Spleen (tissue), 11 donors: Measurements from ENCODE around the gene ABHD2. TPM values are rescaled to one million over a fixed set of nuclear protein-coding genes. Genes with fewer than 3 reads are reported as not detected.

Experiments used
- DNase-seq: peaks from one replicate; pipeline ENCODE4 v3.0.0-alpha.2; 2020
- H3K27ac ChIP-seq, 8 donors: fragments of 200-600 bp; sonication (generic) in 7 of 8; 1 replicate in 4 of 8; 2 replicates in 4 of 8; pipeline versions ENCODE4 v1.5.0 to v1.8.0; 2016 to 2021; ENCODE audit warnings: inconsistent platforms in 4 of 8, mild to moderate bottlenecking in 4 of 8, moderate library complexity in 1 of 8
- H3K27me3 ChIP-seq, 7 donors: fragments of 200-600 bp; sonication (generic) in 6 of 7; replicated peaks in 1 of 7; 1 replicate in 4 of 7; 2 replicates in 3 of 7; pipeline versions ENCODE4 v1.5.0 to v1.8.0; 2016 to 2021; ENCODE audit warnings: inconsistent platforms in 3 of 7, mild to moderate bottlenecking in 1 of 7
- H3K36me3 ChIP-seq, 6 donors: fragments of 200-600 bp; sonication (generic) in 5 of 6; 1 replicate in 4 of 6; 2 replicates in 2 of 6; pipeline versions ENCODE4 v1.5.0 to v1.8.0; 2016 to 2021; ENCODE audit warnings: inconsistent platforms in 2 of 6
- H3K4me1 ChIP-seq, 6 donors: fragments of 200-600 bp; sonication (generic) in 5 of 6; 1 replicate in 3 of 6; 2 replicates in 3 of 6; pipeline versions ENCODE4 v1.5.0 to v1.8.0; 2016 to 2021; ENCODE audit warnings: inconsistent platforms in 3 of 6
- H3K4me3 ChIP-seq, 8 donors: fragments of 200-600 bp; sonication (generic) in 7 of 8; 1 replicate in 4 of 8; 2 replicates in 4 of 8; pipeline versions ENCODE4 v1.5.0 to v1.8.0; 2016 to 2021; ENCODE audit warnings: inconsistent platforms in 4 of 8, mild to moderate bottlenecking in 4 of 8, moderate library complexity in 2 of 8
- H3K9me3 ChIP-seq, 8 donors: fragments of 200-600 bp; sonication (generic) in 7 of 8; 1 replicate in 4 of 8; 2 replicates in 4 of 8; pipeline versions ENCODE4 v1.5.0 to v1.8.0; 2016 to 2021; ENCODE audit warnings: inconsistent platforms in 4 of 8
- POLR2A ChIP-seq, 3 donors: fragments of 450-650 bp; IDR thresholded peaks; one replicate each; pipeline ENCODE4 v1.5.1; 2017; ENCODE audit warnings: antibody characterized with exemption in 3 of 3, mild to moderate bottlenecking in 1 of 3
- POLR2AphosphoS5 ChIP-seq, 3 donors: sonication (generic); formaldehyde crosslinking; IDR thresholded peaks; one replicate each; pipeline ENCODE4 v1.5.1; 2017; ENCODE audit warnings: antibody characterized with exemption in 3 of 3
- WGBS, 5 donors: extraction: QIAGEN DNeasy Blood & Tissue Kit in 3 of 5; methylation state at CpG; one replicate each; pipeline versions ENCODE4 v1.1.5 to v1.1.7; 2013 to 2018; 5-methylcytosine and 5-hydroxymethylcytosine counted together
- intact Hi-C: fragments of 100-400 bp; cut with DNase I; formaldehyde crosslinking; loops from one replicate; pipeline ENCODE4 v1.15.0; 2023; ENCODE audit warnings: low total_unique reads
- polyA plus RNA-seq, 3 donors: library from polyadenylated mRNA; stranded (reverse); fragments of 200-250 nt; gene quantifications; one replicate each; pipeline ENCODE4 v1.2.1, GENCODE V29; 2013
- total RNA-seq, 7 donors: library from RNA; depleted of rRNA in 3 of 7; stranded (reverse); fragments of >200 nt in 3 of 7; fragmentation: NEBNext Ultra II Directional in 4 of 7; extraction: Animal tissue kit (Norgen Biotek cat#: 25700) in 4 of 7; gene quantifications; one replicate each; pipeline versions ENCODE4 v1.1.0 to v1.2.1, GENCODE V29; 2016 to 2021
- TF ChIP-seq, protein P1 (sequence below), 11 experiments: fragments of 200-600 bp in 7 of 11; fragments of 450-650 bp in 4 of 11; sonication (generic) in 4 of 11; IDR thresholded peaks in 8 of 11; conservative IDR thresholded peaks in 3 of 11; 1 replicate in 7 of 11; 2 replicates in 4 of 11; pipeline versions ENCODE4 v1.4.0 to v1.8.0; 2016 to 2021; ENCODE audit warnings: antibody characterized with exemption in 11 of 11, inconsistent platforms in 4 of 11, mild to moderate bottlenecking in 1 of 11
- donor health status: healthy with polysubstance abuse.
- donor health status: DM: no; HTN: no; CAD: no; lungs with moderate emphysema.
- donor health status: DM: no; HTN: no; CAD: no.
- donor health status: Bipolar disorder and iron deficiency.
- donor health status: healthy.
- donor health status: DM: no; HTN: no; CAD: no.
- donor health status: DM: yes; HTN: yes; CAD: no.

The ABHD2 gene
- total and polyA plus RNA-seq, 10 donors = 2.1 to 158 (median 106) TPM

DNA sequence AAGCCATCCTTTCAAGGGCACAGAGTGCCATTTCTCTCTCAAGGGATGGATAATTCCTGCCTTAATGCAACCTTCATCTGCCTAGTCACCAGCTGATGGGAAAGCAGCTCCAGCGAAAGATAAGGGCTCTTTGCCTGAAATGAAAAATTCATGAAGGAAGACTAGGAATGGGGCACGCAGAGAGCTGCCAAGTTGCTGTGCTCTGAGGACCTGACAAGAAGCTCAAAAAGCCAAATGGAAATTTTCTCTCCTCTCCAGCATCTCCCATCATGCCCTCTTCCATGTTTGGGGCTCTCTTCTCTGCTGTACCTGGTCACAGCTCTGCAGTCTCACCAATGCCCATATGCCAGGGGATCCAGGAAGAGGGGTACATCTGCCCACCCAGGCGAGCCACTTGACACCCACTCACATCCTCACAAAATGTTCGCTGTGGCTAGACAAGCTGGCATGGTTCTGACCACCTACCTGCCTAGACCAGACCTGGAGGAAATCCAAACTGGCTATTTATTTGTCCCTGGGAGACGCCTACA lies 29.3 kb upstream of the ABHD2 start:
- TF ChIP-seq POLR2AphosphoS5 (IDR thresholded peaks at IDR 0.05) (no peak), POLR2A (IDR thresholded peaks at IDR 0.05) (no peak)
- TF ChIP-seq, protein P1, sequence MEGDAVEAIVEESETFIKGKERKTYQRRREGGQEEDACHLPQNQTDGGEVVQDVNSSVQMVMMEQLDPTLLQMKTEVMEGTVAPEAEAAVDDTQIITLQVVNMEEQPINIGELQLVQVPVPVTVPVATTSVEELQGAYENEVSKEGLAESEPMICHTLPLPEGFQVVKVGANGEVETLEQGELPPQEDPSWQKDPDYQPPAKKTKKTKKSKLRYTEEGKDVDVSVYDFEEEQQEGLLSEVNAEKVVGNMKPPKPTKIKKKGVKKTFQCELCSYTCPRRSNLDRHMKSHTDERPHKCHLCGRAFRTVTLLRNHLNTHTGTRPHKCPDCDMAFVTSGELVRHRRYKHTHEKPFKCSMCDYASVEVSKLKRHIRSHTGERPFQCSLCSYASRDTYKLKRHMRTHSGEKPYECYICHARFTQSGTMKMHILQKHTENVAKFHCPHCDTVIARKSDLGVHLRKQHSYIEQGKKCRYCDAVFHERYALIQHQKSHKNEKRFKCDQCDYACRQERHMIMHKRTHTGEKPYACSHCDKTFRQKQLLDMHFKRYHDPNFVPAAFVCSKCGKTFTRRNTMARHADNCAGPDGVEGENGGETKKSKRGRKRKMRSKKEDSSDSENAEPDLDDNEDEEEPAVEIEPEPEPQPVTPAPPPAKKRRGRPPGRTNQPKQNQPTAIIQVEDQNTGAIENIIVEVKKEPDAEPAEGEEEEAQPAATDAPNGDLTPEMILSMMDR (IDR thresholded peaks at IDR 0.05 in 8 of 11, conservative IDR thresholded peaks at IDR 0.05 in 3 of 11) = no peak
- H3K9me3 ChIP-seq = no peaks in the 10 kb centered on the region
- no peak overlapping the region for H3K27ac ChIP-seq
- no peaks in the 10 kb centered on the region for H3K36me3 ChIP-seq
- 72 to 89% (median 77%) methylated on average over 5 of the region's 5 CpGs for WGBS, 5 donors
- no peaks in the 10 kb centered on the region for H3K27me3 ChIP-seq
- peaks cover 0 to 14% (median 9%) of the 10 kb centered on the region in 6 donors for H3K4me1 ChIP-seq
- intact Hi-C loops = loop anchor here (5.0 kb wide), 2 partner anchors 68 to 118 kb away; no protein-coding TSS in a partner anchor
- no peak overlapping the region for H3K4me3 ChIP-seq
- no peak for DNase-seq

DNA sequence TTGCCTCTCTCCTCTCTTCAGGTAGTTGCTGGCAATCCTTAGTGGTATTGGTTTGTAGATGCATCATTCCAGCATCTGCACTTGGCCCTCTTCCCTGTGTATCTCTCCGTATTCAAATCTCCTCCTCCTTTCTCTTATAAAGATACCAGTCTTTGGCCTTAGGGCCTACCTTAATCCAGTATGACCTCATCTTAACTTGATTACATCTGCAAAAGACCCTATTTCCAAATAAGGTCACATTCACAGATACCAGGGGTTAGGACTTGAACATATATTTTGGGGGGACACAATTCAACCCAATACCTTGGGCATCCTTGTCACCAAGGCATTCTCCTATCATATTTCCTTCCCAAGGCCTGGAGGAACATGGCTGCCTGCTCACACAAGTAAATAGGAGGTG lies 22.0 kb upstream of the ABHD2 start:
- 88 to 100% (median 95%) methylated on average over 1 of the region's 1 CpG for WGBS, 5 donors
- no peak for DNase-seq
- TF ChIP-seq, protein P1 (IDR thresholded peaks at IDR 0.05 in 8 of 11, conservative IDR thresholded peaks at IDR 0.05 in 3 of 11) = no peak
- TF ChIP-seq POLR2A (IDR thresholded peaks at IDR 0.05) (no peak), POLR2AphosphoS5 (IDR thresholded peaks at IDR 0.05) (no peak)

DNA sequence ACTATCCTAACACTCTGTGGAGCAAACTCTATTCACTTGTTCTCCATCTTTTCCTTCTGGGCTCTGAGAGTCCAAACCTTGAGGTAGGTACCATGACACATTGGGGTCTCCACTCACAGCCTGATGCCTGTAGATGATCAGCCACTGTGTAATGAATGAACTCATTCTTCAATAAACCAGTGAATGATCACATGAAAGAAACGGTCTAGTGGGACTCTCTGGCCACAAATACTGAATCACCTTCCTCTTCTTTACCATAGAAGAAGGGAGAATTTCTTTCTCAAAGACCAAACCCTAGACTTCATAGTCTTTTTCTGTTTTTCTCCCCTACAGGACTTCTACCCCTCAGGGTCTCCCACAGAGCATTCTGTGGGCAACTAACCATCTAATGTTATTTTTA lies 20.5 kb upstream of the ABHD2 start:
- WGBS, 5 donors = 26 to 67% (median 32%) methylated on average over 1 of the region's 1 CpG

More for the DNA sequence above, 22.0 kb upstream of the ABHD2 start:
- no peaks in the 10 kb centered on the region for H3K27me3 ChIP-seq
- no peak overlapping the region for H3K4me3 ChIP-seq
- intact Hi-C loops = no loop called here
- H3K36me3 ChIP-seq = peaks cover 0 to 7% (median 0%) of the 10 kb centered on the region in 6 donors
- no peak overlapping the region for H3K27ac ChIP-seq
- H3K4me1 ChIP-seq = peaks cover 0 to 37% (median 12%) of the 10 kb centered on the region in 6 donors
- peaks cover 0 to 34% (median 31%) of the 10 kb centered on the region in 8 donors for H3K9me3 ChIP-seq

GRCh38 chr15:89068325-89068784 lies 19.9 kb upstream of the ABHD2 start:
- WGBS, 5 donors = 13 to 29% (median 26%) methylated on average over 5 of the region's 5 CpGs
- Histone ChIP-seq H3K27me3 (no peaks in the 10 kb centered on the region), H3K4me3 (peak overlapping the region in 1 of 8 donors; percentile 49), H3K27ac (peak overlapping the region in 6 of 8 donors; percentile 32 to 89 (median 56)), H3K4me1 (peaks cover 0 to 54% (median 18%) of the 10 kb centered on the region in 6 donors), H3K36me3 (peaks cover 0 to 7% (median 0%) of the 10 kb centered on the region in 6 donors), H3K9me3 (peaks cover 0 to 34% (median 31%) of the 10 kb centered on the region in 8 donors)
- DNase-seq = no peak
- intact Hi-C loops = no loop called here
- TF ChIP-seq POLR2AphosphoS5 (IDR thresholded peaks at IDR 0.05) = no peak
- TF ChIP-seq POLR2A (IDR thresholded peaks at IDR 0.05) = no peak

More for the DNA sequence above, 20.5 kb upstream of the ABHD2 start:
- Histone ChIP-seq H3K9me3 (peaks cover 0 to 34% (median 31%) of the 10 kb centered on the region in 8 donors), H3K4me3 (peak overlapping the region in 1 of 8 donors; percentile 49), H3K27ac (peak overlapping the region in 4 of 8 donors; percentile 55 to 89 (median 63)), H3K27me3 (no peaks in the 10 kb centered on the region), H3K36me3 (peaks cover 0 to 7% (median 0%) of the 10 kb centered on the region in 6 donors), H3K4me1 (peaks cover 0 to 51% (median 18%) of the 10 kb centered on the region in 6 donors)
- TF ChIP-seq POLR2A (IDR thresholded peaks at IDR 0.05) (no peak), POLR2AphosphoS5 (IDR thresholded peaks at IDR 0.05) (no peak)
- TF ChIP-seq, protein P1 (IDR thresholded peaks at IDR 0.05 in 8 of 11, conservative IDR thresholded peaks at IDR 0.05 in 3 of 11) = no peak
- intact Hi-C loops = no loop called here
- no peak for DNase-seq
